Progenitor cell of endocrine pancreas (in vitro differentiated cells): Measurements from ENCODE around the gene TNIK. TPM values are rescaled to one million over a fixed set of nuclear protein-coding genes. Genes with fewer than 3 reads are reported as not detected.

Experiments
- DNase-seq: peaks from one replicate; pipeline ENCODE4 v3.0.0; 2021; ENCODE audit warnings: low spot score; ENCODE audit not compliant: unreplicated experiment
- H3K27ac Mint-ChIP-seq: 2 replicates; pipeline ENCODE4 v1.8.0; 2021; ENCODE audit warnings: mild to moderate bottlenecking, moderate library complexity, mixed read lengths
- H3K27me3 Mint-ChIP-seq: 2 replicates; pipeline ENCODE4 v1.8.0; 2021; ENCODE audit warnings: mixed read lengths
- H3K36me3 Mint-ChIP-seq: 2 replicates; pipeline ENCODE4 v1.8.0; 2022; ENCODE audit warnings: mixed read lengths; ENCODE audit not compliant: insufficient read depth
- H3K4me1 Mint-ChIP-seq: 2 replicates; pipeline ENCODE4 v1.8.0; 2021; ENCODE audit warnings: low read depth, mixed read lengths
- H3K4me3 Mint-ChIP-seq: 2 replicates; pipeline ENCODE4 v1.8.0; 2021; ENCODE audit warnings: low read depth, mild to moderate bottlenecking, moderate library complexity, mixed read lengths
- H3K9me3 Mint-ChIP-seq: 2 replicates; pipeline ENCODE4 v1.8.0; 2021; ENCODE audit warnings: low read depth, mixed read lengths
- total RNA-seq: library from RNA; stranded (reverse); gene quantifications from 2 replicates; pipeline ENCODE4 v1.2.1, GENCODE V29; 2021
- TF ChIP-seq, protein P1 (sequence below): fragments of 200-600 bp; sonication (generic); IDR thresholded peaks from one replicate; pipeline ENCODE4 v1.5.0; 2021; ENCODE audit warnings: antibody characterized with exemption, mild to moderate bottlenecking; ENCODE audit not compliant: unreplicated experiment

Gene TNIK
- total RNA-seq, 1 donor from 2014 or later, result 15.7 TPM

DNA sequence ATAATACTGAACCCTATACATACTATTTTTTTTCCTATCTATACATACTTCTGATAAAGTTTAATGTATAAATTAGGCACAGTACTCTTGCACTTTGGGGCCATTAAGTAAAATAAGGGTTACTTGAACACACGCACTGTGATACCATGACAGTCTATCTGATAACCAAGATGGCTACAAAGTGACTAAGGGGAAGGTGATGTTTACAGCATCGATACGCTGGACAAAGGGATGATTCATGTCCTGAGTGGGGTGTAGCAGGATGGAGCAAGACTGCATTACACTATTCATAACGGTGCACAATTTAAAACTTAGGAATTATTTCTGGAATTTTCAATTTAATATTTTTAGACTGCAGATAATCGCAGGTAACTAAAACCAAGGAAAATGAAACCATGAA, 403.7 kb downstream of the TNIK start:
- no peaks in the 10 kb centered on the region for H3K36me3 Mint-ChIP-seq
- H3K4me1 Mint-ChIP-seq, result no peaks in the 10 kb centered on the region
- H3K4me3 Mint-ChIP-seq, result no peak overlapping the region
- H3K27ac Mint-ChIP-seq, result no peak overlapping the region
- no peak for DNase-seq
- H3K9me3 Mint-ChIP-seq, result no peaks in the 10 kb centered on the region
- H3K27me3 Mint-ChIP-seq, result no peaks in the 10 kb centered on the region
- TF ChIP-seq, protein P1, sequence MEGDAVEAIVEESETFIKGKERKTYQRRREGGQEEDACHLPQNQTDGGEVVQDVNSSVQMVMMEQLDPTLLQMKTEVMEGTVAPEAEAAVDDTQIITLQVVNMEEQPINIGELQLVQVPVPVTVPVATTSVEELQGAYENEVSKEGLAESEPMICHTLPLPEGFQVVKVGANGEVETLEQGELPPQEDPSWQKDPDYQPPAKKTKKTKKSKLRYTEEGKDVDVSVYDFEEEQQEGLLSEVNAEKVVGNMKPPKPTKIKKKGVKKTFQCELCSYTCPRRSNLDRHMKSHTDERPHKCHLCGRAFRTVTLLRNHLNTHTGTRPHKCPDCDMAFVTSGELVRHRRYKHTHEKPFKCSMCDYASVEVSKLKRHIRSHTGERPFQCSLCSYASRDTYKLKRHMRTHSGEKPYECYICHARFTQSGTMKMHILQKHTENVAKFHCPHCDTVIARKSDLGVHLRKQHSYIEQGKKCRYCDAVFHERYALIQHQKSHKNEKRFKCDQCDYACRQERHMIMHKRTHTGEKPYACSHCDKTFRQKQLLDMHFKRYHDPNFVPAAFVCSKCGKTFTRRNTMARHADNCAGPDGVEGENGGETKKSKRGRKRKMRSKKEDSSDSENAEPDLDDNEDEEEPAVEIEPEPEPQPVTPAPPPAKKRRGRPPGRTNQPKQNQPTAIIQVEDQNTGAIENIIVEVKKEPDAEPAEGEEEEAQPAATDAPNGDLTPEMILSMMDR, result no peak

DNA sequence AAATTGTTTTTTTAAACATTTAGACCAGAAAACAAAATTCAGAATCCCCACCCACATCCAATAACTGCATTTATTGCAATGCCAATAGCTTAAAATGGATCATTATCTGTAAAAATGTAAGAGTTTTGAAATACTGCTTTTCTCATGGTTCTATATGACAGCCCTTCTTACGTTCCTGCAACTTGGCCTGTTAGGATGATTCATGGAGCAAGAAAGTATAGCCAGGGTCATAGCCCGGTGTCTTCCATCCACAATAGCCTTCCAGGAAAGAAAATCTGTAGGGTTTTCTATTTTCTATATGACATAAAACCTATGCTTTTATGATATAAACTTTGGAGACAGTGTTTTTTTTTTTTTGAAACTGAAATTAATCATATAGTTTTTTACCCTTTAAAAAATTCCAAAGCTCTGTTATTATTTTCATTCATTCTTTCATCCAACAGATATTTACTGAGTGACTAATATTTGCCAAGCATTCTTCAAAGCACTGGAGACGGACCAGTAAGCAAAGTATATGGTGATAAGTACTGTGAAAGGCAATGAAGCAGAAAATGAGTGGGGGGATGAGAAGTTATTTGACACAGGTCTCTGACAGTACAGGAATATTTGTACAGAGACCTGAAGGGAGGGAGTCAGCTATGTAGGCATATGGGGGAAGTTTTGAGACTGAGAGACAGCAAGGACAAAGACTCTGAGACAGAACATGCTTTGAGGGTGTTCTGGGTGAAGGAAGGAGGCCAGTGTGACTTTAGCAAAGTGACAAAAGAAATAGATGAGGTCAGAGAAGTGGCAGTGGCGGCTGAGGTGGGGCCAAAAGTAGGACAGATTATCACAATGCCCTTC, 404.6 kb downstream of the TNIK start:
- no peaks in the 10 kb centered on the region for H3K9me3 Mint-ChIP-seq
- no peak for DNase-seq
- TF ChIP-seq, protein P1, result no peak
- H3K4me3 Mint-ChIP-seq, result no peak overlapping the region
- H3K27ac Mint-ChIP-seq, result no peak overlapping the region
- H3K27me3 Mint-ChIP-seq, result no peaks in the 10 kb centered on the region
- no peaks in the 10 kb centered on the region for H3K36me3 Mint-ChIP-seq
- H3K4me1 Mint-ChIP-seq, result no peaks in the 10 kb centered on the region

DNA sequence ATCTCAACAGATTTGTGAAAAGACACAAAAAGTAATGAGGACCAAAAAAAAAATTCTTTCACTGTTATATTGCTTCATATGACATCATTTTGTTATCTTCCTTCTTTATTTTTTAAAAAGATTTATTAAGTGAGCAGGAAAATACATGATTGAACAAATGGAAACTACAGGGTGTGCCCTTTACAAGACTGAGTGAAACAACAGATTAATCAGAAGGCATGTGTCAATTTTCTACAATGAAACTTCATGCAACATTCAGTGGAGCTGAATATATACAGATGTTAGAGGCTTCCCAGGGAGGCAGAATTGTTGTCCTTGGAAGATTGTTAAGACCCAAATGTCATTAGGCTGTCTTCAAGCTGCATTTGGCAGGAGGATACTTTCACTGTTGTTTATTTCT, 405.3 kb downstream of the TNIK start:
- TF ChIP-seq, protein P1, result no peak
- H3K9me3 Mint-ChIP-seq, result no peaks in the 10 kb centered on the region
- no peak overlapping the region for H3K4me3 Mint-ChIP-seq
- H3K27me3 Mint-ChIP-seq, result no peaks in the 10 kb centered on the region
- no peaks in the 10 kb centered on the region for H3K36me3 Mint-ChIP-seq
- H3K27ac Mint-ChIP-seq, result no peak overlapping the region
- no peak for DNase-seq
- no peaks in the 10 kb centered on the region for H3K4me1 Mint-ChIP-seq

DNA sequence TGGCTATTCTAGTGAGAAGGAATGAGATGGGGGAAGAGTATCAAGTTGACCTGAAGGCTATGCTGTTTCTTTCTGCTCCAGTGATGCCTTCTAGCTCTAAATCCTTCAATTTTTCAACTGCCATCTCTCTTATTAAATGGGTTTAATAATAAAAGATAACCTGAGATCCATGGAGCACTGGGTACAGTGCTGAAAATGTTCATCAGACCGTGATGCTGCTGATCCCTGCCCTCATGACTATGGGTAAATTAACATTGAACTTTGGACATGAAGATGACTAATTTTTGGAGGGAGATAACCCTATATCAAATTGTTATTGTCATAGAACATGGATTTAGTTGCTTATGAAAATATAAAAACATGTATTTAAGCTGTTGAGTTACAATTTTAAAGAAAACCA, 406.0 kb downstream of the TNIK start:
- TF ChIP-seq, protein P1, result no peak
- H3K4me3 Mint-ChIP-seq, result no peak overlapping the region
- no peak for DNase-seq
- H3K27ac Mint-ChIP-seq, result no peak overlapping the region
- H3K9me3 Mint-ChIP-seq, result no peaks in the 10 kb centered on the region
- no peaks in the 10 kb centered on the region for H3K36me3 Mint-ChIP-seq
- no peaks in the 10 kb centered on the region for H3K4me1 Mint-ChIP-seq
- no peaks in the 10 kb centered on the region for H3K27me3 Mint-ChIP-seq

DNA sequence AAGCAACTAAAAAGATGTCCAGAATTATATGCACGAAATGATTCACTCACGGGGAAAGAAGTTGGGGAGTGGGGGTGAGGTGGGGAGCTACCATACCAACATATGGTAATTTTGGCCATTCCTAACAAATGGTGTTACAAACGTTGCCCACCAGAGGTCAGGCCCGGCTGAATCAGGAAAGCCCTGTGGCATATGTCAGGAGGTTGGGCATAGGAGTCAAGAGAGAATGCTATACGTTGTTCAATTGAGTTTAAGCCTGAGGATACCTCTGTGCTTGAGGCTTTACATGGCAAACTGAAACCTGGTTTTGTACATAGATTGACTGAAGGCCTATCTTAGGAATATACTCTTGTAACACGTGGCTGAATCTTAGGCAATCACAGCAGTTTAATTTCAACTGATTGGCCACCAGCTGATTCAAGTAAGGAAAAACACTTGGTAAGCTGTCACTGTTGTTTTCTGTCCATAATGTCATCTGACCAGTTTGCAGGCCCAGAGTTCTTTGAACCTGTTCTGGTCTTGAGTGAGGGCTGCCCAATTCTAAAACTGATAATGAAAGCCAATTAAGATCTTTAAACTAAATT, 410.3 kb downstream of the TNIK start:
- Mint-ChIP-seq H3K27ac (no peak overlapping the region), H3K9me3 (no peaks in the 10 kb centered on the region), H3K36me3 (no peaks in the 10 kb centered on the region), H3K27me3 (no peaks in the 10 kb centered on the region), H3K4me1 (peaks cover 9% of the 10 kb centered on the region), H3K4me3 (no peak overlapping the region)
- DNase-seq, result peak; percentile 19
- TF ChIP-seq, protein P1, result peak; percentile 71
